ENCODE measurements around the gene SH3BP5L. TPM values are rescaled to one million over a fixed set of nuclear protein-coding genes. Genes with fewer than 3 reads are reported as not detected.

SH3BP5L gene
- total and polyA plus RNA-seq, 2 of the 8 experiments (the other 6 are each of a cell fraction or from before 2014, with no cell fraction given): 20.2 to 28.4 TPM

- no peak overlapping the region for H2BK120ac ChIP-seq (replicated peaks; ENCODE audit: low read depth, low read length)
- H2AK5ac ChIP-seq (ENCODE audit: low read depth, low read length): no peak overlapping the region
- H3K9ac ChIP-seq (replicated peaks in 1 of 4; ENCODE audit: extremely low read depth in 1 of 4, low read depth in 3 of 4, low read length in 3 of 4): no peak overlapping the region
- 89% methylated on average over 4 of the region's 4 CpGs; no CpG with 5 or more reads in 1 of the 2 experiments for WGBS, 2 experiments (ENCODE audit: extremely low coverage in 1 of 2, insufficient coverage in 1 of 2, insufficient read length in 1 of 2, insufficient replicate concordance in 2 of 2, low coverage in 1 of 2, low lambda C conversion rate in 2 of 2, missing lambda C conversion rate in 1 of 2)
- H3K18ac ChIP-seq (ENCODE audit: extremely low read depth, low read length): no peak overlapping the region
- no peak overlapping the region for H2BK15ac ChIP-seq (ENCODE audit: low read length)
- no peak overlapping the region for H3K4me2 ChIP-seq (ENCODE audit: insufficient read depth in 1 of 2, low read depth in 2 of 2, low read length in 2 of 2)
- H3K79me2 ChIP-seq (ENCODE audit: control insufficient read depth in 1 of 2, insufficient read depth in 2 of 2, low read length in 2 of 2): no peaks in the 10 kb centered on the region
- H3K4ac ChIP-seq (replicated peaks; ENCODE audit: insufficient read length, low read depth, low read length): no peak overlapping the region
- DNase-seq (ENCODE audit: low read depth in 1 of 2, low spot score in 2 of 2) (no peak), FAIRE-seq (no peak)
- H2BK5ac ChIP-seq (ENCODE audit: low read depth, low read length): no peak overlapping the region
- no peak overlapping the region for H2AFZ ChIP-seq (ENCODE audit: low read length)
- H3K4me1 ChIP-seq (replicated peaks in 1 of 4; ENCODE audit: control insufficient read depth in 3 of 4, insufficient read depth in 4 of 4, low read length in 3 of 4): no peaks in the 10 kb centered on the region
- H4K8ac ChIP-seq (ENCODE audit: extremely low read depth, insufficient read depth, low read length): no peak overlapping the region
- no peak overlapping the region for H3K4me3 ChIP-seq (ENCODE audit: extremely low read depth in 1 of 4, insufficient read depth in 2 of 4, low read depth in 3 of 4, low read length in 4 of 4)
- H4K20me1 ChIP-seq (replicated peaks in 1 of 2; ENCODE audit: control insufficient read depth in 1 of 2, insufficient read depth in 2 of 2, low read length in 2 of 2): no peaks in the 10 kb centered on the region
- TF ChIP-seq SIX5 (IDR thresholded peaks at IDR 0.05; ENCODE audit: low read depth, low read length): no peak
- no peak for TF ChIP-seq CBX5 (IDR thresholded peaks at IDR 0.05; ENCODE audit: low read depth, low read length)
- no peak for TF ChIP-seq EP300 (IDR thresholded peaks at IDR 0.05; ENCODE audit: borderline replicate concordance in 1 of 2, low read depth in 2 of 2, low read length in 2 of 2)
- ChIA-PET CTCF (ENCODE audit: partially characterized antibody) (interaction anchor here (0.6 to 1.9 kb wide), 2 partner anchors 19 kb away, joined by 3 to 7 read pairs; no protein-coding TSS in a partner anchor), POLR2A (ENCODE audit: partially characterized antibody) (no interaction called here)
- H3K23ac ChIP-seq (ENCODE audit: insufficient read length): no peak overlapping the region
- no peak overlapping the region for H3K27ac ChIP-seq (ENCODE audit: low read depth, low read length)
- no peak overlapping the region for H2BK20ac ChIP-seq (ENCODE audit: low read length)
- no peaks in the 10 kb centered on the region for H3K23me2 ChIP-seq (ENCODE audit: low read depth, low read length)
- no peaks in the 10 kb centered on the region for H3K27me3 ChIP-seq (replicated peaks in 1 of 4; ENCODE audit: control insufficient read depth in 3 of 4, extremely low read depth in 1 of 4, insufficient read depth in 3 of 4, low read length in 3 of 4)
- H3K79me1 ChIP-seq (ENCODE audit: low read depth, low read length): no peaks in the 10 kb centered on the region
- H3K36me3 ChIP-seq (ENCODE audit: control insufficient read depth in 2 of 4, insufficient read depth in 4 of 4, low read length in 3 of 4): no peaks in the 10 kb centered on the region
- H4K5ac ChIP-seq (ENCODE audit: insufficient read length, low read depth, low read length): no peak overlapping the region
- H3K9me3 ChIP-seq (ENCODE audit: insufficient read depth in 2 of 2, low read depth in 1 of 2, low read length in 1 of 2): peaks cover 76 to 96% of the 10 kb centered on the region in 2 experiments
- H3K14ac ChIP-seq (ENCODE audit: insufficient read length): no peak overlapping the region
- H2BK12ac ChIP-seq (ENCODE audit: low read depth, low read length): no peak overlapping the region
- H4K91ac ChIP-seq (replicated peaks; ENCODE audit: insufficient read length, low read length): no peak overlapping the region
- H3K56ac ChIP-seq (replicated peaks; ENCODE audit: insufficient read length, low read depth, low read length): no peak overlapping the region
Observed at GRCh38 chr1:248787430-248787829, 38.3 kb downstream of the SH3BP5L start.

Data from H1 (cell line).